Left renal pelvis (tissue), 4 donors: ENCODE results near the gene LMAN1L. TPM values are rescaled to one million over a fixed set of nuclear protein-coding genes. Genes with fewer than 3 reads are reported as not detected.

ENCODE experiments used
- DNase-seq, 4 donors: peaks; one replicate each; pipeline ENCODE4 v3.0.0-alpha.2; 2013; ENCODE audit warnings: low read depth in 4 of 4, low spot score in 3 of 4
- polyA plus RNA-seq, 4 donors: library from polyadenylated mRNA; unstranded; fragments of 120-200 nt; gene quantifications; one replicate each; pipeline ENCODE4 v1.2.1, GENCODE V29; 2013; ENCODE audit not compliant: insufficient read length in 4 of 4

Gene LMAN1L
- polyA plus RNA-seq, 4 donors = not detected

DNA sequence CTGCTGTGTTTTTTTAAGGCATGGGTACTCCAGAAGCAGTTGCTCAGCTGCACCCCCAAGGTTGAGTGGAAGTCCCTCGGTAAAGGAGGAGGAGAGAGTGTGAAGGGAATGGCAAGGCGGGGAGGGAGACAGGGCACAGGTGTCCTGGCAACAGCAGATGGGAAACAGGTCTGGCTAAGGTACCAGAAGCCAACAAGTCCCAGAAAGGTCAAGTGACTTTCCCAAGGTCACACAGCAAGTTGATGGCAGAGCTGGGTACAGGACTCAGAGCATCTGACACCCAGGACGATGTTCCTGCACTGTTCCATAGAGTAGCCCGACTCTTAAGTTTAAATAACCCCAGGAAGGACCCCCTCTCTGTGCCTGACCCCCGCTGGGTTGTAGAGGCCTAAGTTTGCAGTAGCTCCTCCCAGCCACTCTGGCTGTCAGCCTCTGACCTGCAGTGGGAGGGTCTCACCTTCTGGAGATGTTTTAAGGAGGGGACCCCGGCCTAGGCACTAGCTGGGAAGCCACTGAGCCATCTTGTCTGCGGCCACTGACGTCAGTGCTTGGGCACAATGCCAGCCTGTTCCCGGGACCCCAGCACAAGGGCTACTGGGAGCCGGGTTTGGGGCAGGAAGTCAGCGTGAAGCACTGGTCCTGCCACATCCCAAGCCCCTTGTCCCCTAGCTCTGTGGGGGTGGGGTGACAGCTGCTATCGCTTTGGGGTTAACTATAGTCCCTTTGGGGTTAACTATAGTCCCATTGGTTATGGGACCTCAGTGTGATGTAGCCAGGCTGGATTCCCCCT lies 20.2 kb upstream of the LMAN1L start:
- DNase-seq = no peak

DNA sequence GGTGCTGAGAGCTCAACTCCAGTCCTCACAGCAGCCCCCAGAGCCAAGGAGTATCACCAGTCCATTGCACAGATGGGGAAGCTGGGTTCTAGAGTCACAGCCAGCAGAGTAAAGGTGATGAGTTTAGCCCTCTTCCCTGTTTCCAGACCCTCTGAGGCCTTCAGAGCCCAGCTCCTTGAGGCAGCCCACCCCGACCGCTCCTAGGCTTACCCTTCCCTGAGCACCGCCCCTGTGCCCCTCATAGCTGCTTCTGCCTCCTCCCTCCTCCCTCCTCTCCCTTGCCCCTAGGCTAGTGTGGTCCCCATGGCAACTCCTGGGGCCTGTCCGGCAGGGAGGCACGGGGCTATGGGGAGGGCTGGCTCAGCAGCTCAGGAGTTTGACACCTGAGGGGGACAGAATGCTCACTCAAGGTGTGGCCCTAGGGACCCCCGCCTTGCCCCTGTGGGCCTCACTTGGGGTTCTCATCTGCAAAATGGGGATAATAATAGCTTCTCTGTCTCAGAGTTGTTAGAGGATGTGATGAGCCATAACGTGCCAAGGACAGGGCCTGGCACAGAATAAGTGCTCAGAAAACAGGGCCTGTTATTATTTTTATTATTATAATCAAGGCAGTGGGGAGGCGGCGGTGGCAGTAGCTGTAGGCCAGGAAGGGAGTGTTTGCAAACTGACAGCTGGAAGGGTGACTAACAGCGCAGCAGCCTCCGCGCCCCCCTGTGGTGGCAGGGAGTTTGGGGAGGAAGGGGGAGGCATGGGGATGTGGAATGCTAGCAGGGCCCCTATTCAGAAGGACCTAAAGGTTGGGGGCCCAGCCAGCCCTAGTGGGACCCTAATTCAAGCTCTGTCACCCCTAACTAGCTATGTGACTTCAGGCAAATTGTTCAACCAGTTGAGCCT lies 19.3 kb upstream of the LMAN1L start:
- DNase-seq = no peak

DNA sequence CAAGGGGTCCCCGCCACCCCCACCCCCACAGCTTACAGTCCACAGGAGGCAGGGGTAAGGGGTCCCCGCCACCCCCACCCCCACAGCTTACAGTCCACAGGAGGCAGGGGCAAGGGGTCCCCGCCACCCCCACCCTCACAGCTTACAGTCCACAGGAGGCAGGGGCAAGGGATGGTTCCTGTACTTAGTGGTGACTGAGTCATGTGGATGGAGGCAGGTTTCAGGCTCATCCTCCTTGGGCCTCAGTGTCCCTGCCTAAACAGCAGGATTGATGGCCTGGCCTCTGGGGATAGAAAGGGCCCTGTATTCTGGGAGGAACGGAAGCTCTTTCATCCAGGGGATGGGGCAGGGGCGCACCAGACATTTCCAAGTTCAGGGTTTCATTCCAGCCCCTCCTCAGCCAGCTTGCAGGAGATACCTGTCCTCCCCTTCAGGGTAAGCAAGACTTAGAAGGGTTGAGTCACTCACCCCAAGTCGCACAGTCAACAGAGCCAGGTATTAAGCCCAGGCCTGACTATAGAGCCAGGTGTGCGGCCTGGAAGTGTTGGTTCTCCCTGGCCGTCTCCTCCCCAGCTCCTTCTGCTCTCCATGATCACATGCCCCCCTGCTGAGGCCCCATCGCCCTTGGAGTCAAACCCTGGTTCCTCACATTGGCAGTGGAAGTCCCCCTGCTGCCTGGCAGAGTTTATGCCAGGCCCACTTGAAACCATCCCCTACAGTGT lies 18.2 kb upstream of the LMAN1L start:
- DNase-seq = no peak

DNA sequence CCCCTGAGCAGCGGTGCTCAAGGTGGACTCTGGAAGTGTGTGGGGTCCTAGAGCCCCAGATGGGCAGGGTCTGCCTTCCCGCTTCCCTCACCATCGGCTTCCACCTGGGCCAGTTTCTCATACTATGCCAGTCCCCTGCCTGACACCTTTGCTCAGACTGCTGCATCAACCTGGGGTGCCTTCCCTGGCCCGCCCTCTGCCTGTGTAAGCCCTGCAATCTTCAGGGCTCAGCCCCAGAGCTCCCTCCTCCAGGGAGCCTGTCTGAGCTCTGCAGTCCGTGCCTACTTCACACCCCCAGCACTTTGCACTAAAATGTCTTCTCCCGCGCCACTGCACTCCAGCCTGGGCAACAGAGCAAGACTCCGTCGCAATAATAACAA lies 17.7 kb upstream of the LMAN1L start:
- DNase-seq = no peak

DNA sequence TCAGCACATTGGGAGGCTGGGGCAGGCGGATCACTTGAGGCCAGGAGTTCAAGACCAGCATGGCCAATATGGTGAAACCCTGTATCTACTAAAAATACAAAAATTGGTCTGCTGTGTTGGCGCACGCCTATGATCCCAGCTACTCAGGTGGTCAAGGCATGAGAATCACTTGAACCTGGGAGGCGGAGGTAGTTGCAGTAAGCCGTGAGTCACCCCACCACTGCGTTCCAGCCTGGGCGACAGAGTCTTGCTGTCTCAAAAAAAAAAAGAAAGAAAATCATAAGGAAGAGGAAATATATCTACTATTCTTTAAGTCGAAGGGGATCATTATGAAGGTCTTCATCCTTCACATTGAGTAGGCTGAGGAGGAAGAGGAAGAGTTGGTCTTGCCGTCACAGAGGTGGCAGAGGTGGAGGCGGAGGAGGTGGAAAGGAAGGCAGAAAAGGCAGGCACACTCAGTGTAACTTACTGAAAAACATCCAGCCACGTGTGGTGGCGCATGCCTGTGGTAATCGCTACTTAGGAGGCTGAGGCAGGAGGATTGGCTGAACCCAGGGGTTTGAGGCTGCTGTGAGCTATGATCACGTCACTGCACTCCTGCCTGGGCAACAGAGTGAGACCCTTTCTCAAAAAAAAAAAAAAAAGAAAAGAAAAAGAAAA lies 16.5 kb upstream of the LMAN1L start:
- no peak for DNase-seq

DNA sequence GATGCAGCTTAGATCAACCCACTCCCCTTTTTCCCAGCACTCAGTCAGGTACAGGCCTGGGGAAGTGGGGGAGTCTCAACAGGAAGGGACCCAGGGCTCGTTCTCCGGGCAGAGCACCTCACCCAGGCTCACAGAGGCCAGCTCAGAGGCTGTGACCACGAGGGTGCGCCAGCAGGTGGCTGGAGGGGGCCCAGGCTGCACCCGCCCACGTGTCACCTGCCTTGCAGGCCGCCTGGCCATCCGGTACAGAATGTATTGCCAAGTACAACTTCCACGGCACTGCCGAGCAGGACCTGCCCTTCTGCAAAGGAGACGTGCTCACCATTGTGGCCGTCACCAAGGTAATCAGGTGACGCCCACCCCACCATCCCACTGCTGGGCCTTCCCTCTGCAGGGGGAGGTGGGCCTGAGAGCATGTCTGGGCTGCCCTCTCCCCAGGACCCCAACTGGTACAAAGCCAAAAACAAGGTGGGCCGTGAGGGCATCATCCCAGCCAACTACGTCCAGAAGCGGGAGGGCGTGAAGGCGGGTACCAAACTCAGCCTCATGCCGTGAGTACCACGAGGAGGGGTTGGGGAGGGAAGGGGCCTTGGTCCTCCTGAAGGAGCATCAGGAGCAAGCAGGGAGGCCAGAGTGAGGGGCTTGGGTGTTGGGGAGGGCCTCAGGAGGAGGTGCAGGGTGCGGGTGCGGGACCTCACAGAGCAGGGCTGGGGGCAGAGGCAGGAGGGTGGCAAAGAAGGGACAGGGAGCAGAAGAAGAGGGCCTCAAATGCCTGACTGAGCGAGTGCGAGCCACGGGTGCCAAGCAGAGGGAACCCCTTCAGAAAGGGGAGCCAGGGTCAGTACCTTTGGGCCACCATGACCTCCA lies 14.0 kb upstream of the LMAN1L start:
- DNase-seq = no peak

DNA sequence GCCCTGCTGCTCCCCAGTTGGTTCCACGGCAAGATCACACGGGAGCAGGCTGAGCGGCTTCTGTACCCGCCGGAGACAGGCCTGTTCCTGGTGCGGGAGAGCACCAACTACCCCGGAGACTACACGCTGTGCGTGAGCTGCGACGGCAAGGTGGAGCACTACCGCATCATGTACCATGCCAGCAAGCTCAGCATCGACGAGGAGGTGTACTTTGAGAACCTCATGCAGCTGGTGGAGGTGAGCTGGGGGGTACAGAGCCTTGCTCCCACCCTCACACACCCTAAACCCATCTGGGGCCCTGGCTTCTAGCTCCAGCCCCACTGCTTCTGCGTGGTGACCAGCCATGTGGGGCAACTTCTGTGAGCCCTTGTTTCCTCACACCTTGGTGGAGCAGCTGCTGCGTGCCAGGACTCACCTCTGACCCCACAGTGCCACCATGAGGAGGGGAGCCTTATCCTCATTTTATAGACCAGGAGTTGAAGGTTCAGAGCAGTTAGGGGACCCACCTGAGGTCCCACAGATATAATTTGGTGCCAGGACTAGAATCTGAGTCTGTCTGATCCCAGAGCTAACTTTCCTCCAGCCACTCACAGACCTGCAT lies 13.3 kb upstream of the LMAN1L start:
- DNase-seq = no peak

DNA sequence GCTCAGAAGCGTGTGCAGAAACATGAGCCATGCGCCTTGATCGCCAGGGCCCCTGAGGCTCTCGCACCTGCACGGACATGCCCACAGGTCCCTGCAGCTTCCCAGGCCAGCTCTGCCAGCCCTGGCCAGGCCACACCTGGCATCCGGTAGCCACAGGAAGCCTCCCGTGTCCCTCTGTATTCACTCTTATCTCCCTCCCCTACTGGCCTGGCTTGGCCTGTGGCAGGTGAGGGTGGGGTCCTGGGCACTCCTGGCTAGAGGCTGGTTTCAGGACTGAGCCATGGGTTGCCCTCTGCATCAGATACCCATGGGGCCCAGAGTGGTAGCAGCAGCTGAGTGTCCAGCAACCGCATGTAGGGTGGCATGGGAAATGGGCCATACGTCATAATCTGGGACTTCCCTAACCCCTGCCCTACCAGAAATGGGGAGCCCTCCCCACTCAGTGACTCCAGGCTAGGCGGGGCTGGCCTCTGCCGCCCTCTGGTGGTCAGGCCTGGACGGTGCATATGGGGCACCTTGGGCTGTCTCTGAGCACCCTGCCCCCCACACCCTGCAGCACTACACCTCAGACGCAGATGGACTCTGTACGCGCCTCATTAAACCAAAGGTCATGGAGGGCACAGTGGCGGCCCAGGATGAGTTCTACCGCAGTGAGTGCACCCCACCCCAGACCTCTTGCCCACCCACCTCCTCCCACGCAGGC lies 12.6 kb upstream of the LMAN1L start:
- no peak for DNase-seq

DNA sequence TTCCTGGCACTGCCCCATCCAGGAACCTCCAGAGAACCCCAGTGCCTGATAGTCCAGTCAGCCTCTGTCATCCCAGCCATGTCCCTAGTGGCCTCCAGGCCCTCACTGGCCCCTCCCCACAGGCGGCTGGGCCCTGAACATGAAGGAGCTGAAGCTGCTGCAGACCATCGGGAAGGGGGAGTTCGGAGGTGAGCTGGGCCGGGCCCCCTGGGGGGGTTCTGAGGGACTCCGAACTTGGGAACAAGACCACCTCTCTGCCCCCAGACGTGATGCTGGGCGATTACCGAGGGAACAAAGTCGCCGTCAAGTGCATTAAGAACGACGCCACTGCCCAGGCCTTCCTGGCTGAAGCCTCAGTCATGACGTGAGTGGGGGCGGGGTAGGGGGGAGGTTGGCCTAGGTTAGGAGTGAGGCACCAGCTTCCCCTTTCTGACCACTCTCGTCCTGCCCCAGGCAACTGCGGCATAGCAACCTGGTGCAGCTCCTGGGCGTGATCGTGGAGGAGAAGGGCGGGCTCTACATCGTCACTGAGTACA lies 12.0 kb upstream of the LMAN1L start:
- no peak for DNase-seq

DNA sequence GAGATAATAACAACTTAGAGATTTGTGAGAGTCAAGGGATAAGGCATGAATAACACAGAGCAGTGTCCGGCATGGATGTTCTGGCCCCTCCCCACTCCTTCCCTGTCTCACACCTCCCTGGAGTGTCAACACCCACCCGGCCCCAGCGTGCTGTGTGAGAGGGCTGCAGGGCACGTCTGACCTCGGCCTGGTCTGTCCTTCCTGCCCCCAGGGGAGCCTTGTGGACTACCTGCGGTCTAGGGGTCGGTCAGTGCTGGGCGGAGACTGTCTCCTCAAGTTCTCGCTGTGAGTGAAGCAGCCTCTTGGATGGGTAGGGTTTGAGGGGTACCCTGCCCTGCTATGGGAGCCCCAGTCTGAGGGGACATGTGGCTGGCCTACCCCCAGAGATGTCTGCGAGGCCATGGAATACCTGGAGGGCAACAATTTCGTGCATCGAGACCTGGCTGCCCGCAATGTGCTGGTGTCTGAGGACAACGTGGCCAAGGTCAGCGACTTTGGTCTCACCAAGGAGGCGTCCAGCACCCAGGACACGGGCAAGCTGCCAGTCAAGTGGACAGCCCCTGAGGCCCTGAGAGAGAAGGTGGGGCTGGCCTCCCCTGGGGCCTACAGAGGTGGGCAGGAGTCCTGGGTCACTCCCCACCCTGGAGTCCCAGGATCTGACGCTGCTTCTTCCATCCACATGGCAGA lies 11.2 kb upstream of the LMAN1L start:
- DNase-seq = no peak

DNA sequence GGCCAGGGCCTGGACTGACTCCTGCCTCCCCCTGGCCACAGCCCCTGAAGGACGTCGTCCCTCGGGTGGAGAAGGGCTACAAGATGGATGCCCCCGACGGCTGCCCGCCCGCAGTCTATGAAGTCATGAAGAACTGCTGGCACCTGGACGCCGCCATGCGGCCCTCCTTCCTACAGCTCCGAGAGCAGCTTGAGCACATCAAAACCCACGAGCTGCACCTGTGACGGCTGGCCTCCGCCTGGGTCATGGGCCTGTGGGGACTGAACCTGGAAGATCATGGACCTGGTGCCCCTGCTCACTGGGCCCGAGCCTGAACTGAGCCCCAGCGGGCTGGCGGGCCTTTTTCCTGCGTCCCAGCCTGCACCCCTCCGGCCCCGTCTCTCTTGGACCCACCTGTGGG lies 10.3 kb upstream of the LMAN1L start:
- no peak for DNase-seq

DNA sequence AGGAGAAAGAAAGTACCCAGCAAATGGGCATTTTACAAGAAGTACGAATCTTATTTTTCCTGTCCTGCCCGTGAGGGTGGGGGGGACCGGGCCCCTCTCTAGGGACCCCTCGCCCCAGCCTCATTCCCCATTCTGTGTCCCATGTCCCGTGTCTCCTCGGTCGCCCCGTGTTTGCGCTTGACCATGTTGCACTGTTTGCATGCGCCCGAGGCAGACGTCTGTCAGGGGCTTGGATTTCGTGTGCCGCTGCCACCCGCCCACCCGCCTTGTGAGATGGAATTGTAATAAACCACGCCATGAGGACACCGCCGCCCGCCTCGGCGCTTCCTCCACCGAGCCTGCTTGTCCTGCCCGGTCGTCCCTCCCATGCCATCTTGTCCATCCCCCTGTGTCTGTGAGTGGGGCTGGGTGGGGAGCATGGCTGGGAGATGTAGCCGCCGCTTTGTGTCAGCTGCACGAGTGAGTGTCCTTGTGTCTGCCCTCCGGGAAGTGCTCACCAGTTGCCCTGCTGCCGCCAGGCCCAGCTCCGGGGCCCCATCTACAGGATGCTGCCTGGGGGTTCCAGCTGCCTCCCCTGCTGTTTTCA lies 9.7 kb upstream of the LMAN1L start:
- no peak for DNase-seq

DNA sequence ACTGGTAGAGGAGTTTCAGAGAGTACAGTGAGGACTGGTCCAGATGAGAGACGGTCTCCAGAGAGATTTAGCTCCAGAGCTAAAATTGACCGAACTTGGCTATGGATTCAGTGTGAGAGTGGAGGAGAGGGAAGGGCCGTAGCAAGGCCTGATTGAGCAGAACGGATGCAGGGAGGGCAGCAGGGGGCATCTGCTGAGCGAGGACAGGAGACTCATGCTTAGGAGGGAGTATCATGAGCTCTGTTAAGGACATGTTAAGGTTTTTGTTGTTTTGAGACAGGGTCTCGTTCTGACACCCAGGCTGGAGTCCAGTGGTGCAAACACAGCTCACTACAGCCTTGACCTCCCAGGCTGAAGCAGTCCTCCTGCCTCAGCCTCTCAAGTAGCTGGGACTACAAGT lies 7.7 kb upstream of the LMAN1L start:
- DNase-seq = no peak

DNA sequence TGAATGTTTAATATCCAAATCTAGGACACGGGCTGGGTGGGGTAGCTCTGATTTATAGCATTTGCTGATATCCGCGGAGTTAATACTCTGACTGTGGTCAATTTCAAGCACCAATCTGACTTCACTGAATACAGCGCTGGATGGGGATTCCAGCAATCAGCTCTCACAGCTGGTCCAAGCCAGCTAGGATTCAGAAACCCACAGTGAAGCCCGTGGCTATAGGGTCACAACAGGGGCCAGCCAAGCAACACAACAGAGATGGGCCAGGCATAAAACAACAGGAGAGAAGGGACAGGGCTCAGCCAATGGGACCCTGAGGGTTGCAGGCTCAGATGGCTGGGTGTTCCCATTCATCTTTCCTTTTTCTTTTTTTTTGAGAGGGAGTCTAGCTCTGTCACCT lies 5.4 kb upstream of the LMAN1L start:
- no peak for DNase-seq

DNA sequence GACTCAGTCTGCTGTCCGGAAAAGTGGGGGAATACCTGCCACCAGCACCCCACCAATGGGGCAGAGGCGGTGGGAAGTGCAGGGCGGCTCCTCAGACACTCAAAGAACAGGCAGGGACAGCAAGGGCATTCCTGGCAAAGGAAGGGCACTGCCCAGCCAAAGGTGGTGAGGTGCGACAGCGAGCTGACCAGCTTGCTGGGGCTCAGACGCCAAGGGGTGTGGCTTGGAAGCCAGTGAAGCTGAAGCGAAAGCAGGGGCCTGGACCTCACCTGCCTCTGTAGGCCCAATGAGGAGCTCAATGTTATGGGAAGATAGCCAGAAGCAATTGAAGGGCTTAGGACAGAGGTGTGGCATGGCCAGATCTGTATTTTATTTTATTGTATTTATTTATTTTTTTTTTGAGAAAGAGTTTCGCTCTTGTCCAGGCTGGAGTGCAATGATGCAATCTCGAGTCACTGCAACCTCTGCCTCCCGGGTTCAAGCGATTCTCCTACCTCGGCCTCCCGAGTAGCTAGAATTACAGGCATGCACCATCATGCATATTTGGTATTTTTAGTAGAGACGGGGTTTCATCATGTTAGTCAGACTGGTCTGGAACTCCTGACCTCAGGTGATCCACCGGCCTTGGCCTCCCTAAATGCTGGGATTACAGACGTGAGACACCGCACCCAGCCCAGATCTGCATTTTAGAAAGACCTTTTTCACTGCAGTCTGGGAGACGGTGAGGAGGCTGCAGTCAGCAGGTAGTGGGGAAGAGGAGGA lies 4.4 kb upstream of the LMAN1L start:
- no peak for DNase-seq

DNA sequence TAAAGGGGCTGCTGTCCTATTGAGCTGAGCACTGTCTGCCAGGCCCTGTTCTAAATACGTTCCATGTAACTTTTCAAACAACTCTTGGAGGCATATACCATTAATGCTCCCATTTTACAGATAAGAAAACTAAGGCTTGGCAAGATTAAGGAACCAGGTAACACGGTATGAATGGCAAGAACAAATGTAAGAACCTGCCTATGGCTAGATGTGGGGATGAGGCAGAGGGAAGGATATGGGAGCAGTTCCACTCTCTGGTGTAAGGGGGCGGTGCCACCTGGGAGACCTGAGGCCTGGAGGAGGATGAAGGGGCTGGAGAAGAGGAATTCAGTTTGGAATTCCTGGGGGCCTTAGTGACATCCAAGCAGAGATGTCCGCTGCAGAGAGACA lies 3.8 kb upstream of the LMAN1L start:
- no peak for DNase-seq

DNA sequence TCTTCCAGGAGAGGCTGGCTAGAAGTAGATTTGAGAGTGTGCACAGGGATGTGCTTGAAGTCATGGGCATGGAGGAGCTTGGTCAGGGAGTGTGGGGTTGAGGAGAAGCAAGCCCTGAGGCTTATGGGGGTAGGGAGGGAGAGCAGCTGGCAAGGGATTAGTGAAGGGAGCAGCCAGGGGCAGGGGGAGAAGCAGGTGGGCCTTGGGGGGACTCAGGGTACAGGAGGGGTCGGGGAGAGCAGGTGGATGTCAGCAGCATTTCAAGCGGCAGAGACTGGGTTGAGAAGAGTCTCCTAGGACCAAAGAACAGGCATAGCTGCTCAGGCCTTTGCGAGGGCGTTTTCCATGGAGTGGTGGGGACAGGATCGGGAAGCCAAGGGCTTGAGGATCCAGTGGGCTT lies 3.4 kb upstream of the LMAN1L start:
- DNase-seq = no peak
